GM12891 (cell line): ENCODE data around the gene PTDSS2.

ENCODE experiments used
- DNase-seq: peaks from one replicate; pipeline ENCODE4 v3.0.0; 2011; ENCODE audit warnings: low spot score; ENCODE audit not compliant: insufficient read length
- FAIRE-seq: peaks from 2 replicates; lab custom pipeline; 2011; peaks lifted over from hg19 to GRCh38; lab: Jason Lieb, UNC
- PAX5 ChIP-seq: IDR thresholded peaks from 2 replicates; pipeline ENCODE4 v1.6.1; 2011; ENCODE audit warnings: low read length, moderate library complexity, mild to moderate bottlenecking; ENCODE audit not compliant: insufficient read depth, severe bottlenecking
- POLR2A ChIP-seq: IDR thresholded peaks from 2 replicates; pipeline ENCODE4 v1.6.1; 2011; ENCODE audit warnings: low read depth, low read length, control low read depth
- POLR2AphosphoS5 ChIP-seq: IDR thresholded peaks from 2 replicates; pipeline ENCODE4 v1.6.1; 2011; ENCODE audit warnings: low read depth, low read length, control low read depth
- POU2F2 ChIP-seq: IDR thresholded peaks from 2 replicates; pipeline ENCODE4 v1.6.1; 2011; ENCODE audit warnings: low read depth, mild to moderate bottlenecking, control low read depth, low read length, moderate library complexity
- SPI1 ChIP-seq: IDR thresholded peaks from 2 replicates; pipeline ENCODE4 v1.6.1; 2011; ENCODE audit warnings: low read depth, low read length, control low read depth
- TAF1 ChIP-seq: IDR thresholded peaks from 2 replicates; pipeline ENCODE4 v1.6.1; 2011; ENCODE audit warnings: low read depth, low read length, control low read depth

PTDSS2 gene

GRCh38 chr11:474914-475506, 24.9 kb downstream of the PTDSS2 start:
- FAIRE-seq (peak; percentile 100), DNase-seq (no peak)
- TF ChIP-seq SPI1 (no peak), POLR2AphosphoS5 (no peak), TAF1 (no peak), POLR2A (no peak), POU2F2 (no peak), PAX5 (no peak)

DNA sequence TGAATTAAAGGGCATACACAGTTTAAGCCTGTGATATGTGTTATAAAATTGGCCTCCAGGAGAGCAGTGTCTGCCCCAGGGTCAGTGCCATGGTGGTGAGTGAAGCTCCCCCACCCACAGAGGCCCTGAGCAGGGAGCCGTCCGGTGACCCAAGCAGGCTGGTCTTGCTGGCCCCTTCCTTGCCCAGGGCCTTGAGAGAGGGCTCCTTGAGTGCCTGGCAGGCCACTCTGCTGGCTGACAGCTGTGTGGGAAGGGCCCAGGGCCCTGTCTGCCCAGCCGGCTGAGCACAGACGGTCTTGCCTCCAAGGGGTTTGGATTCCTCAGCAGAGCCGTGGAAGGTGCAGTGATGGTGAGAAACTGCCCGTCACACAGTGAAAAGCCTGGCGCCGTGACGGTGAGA, 25.9 kb downstream of the PTDSS2 start:
- FAIRE-seq = no peak
- TF ChIP-seq POLR2AphosphoS5 (no peak), POU2F2 (no peak), SPI1 (no peak), POLR2A (no peak), TAF1 (no peak), PAX5 (no peak)
- no peak for DNase-seq

GRCh38 chr11:476416-476815, 26.3 kb downstream of the PTDSS2 start:
- FAIRE-seq = no peak
- TF ChIP-seq POU2F2 = no peak
- no peak for TF ChIP-seq TAF1
- no peak for TF ChIP-seq POLR2AphosphoS5
- TF ChIP-seq POLR2A = no peak
- TF ChIP-seq SPI1 = no peak
- no peak for TF ChIP-seq PAX5
- DNase-seq = no peak

GRCh38 chr11:477052-477715, 27.1 kb downstream of the PTDSS2 start:
- FAIRE-seq (no peak), DNase-seq (no peak)
- TF ChIP-seq SPI1 (no peak), PAX5 (no peak), POLR2A (no peak), POU2F2 (no peak), POLR2AphosphoS5 (no peak), TAF1 (no peak)

DNA sequence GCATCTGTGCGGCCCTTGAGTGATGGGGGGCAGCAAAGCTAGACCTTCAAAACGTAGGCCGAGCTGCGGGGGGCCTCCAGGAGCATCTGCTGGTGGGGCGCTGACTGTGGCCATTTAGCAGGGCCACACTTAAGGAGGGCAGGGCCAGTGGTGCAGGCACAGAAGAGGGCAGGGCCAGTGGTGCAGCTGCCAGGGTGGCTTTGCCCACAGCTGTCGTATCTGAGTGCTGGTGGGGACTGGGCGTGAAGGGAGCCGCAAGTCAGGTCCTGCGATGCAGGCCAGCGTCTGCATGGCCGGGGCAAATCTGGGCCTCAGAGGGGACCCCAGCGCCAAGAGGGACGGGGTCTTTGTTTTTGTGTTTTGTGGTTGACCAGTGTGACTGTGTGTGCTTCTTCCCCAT, 29.2 kb downstream of the PTDSS2 start:
- FAIRE-seq = no peak

DNA sequence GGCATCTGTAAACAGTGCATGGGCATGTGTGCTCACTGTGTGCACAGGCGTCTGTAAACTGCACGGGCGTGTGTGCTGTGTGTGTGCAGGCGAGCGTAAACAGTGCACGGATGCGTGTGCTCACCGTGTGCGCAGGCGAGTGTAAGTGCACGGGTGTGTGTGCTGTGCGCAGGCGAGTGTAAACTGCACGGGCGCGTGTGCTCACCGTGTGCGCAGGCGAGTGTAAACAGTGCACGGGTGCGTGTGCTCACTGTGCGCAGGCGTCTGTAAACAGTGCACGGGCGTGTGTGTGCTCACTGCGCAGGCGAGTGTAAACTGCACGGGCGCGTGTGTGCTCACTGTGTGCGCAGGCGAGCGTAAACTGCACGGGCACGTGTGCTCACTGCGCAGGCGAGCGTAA, 34.5 kb downstream of the PTDSS2 start:
- no peak for FAIRE-seq
- no peak for TF ChIP-seq SPI1
- TF ChIP-seq TAF1 = no peak
- no peak for TF ChIP-seq POLR2A
- no peak for TF ChIP-seq PAX5
- TF ChIP-seq POU2F2 = no peak
- no peak for TF ChIP-seq POLR2AphosphoS5
- DNase-seq = no peak

More for the DNA sequence above, 29.2 kb downstream of the PTDSS2 start:
- DNase-seq = no peak
- TF ChIP-seq POU2F2 = no peak

DNA sequence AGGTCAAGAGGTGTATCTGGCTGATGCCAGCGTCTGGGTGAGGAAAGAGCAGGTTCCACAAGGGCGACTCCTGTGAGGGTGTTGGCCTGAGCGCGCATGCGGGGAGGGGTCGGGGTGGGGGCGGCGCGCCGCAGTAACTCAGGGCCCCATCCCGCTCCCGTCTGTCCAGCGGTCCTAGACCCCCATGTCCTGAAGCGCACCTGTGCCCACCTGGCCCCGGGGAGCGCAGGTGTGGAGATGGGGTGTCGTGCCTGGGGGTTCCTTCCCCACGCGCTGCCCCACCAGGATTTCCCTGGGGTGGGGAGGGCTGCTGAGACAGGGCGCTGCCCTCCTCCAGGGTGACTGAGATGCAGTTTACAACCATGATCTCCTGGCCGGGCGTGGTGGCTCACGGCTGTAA, 36.1 kb downstream of the PTDSS2 start:
- DNase-seq = no peak
- FAIRE-seq = no peak
- TF ChIP-seq TAF1 = no peak
- no peak for TF ChIP-seq POLR2AphosphoS5
- TF ChIP-seq POLR2A = no peak
- TF ChIP-seq SPI1 = no peak

DNA sequence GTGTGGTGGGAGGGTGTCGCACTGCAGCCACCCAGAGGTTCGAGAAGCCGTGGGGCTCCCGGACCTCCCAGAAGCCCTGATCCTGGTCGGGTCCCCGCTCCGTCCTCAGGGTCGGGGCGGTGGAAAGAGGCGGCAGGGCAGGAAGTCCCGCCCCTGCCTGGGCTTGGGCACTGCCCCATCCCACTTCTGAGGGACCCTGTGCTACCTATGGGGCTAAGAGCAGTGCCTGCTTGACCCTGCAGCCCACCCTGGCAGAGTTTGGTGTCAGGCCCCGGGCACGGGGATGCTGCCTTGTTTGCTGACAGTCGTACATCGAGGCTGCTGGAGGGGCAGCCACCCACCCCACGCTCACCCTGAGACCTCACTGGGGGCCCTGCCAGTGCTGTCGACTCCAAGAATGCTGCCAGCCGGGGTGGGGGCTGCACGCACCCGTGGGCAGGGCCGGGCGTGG, 37.5 kb downstream of the PTDSS2 start:
- no peak for FAIRE-seq
- no peak for DNase-seq
- no peak for TF ChIP-seq PAX5
- TF ChIP-seq SPI1 = no peak

DNA sequence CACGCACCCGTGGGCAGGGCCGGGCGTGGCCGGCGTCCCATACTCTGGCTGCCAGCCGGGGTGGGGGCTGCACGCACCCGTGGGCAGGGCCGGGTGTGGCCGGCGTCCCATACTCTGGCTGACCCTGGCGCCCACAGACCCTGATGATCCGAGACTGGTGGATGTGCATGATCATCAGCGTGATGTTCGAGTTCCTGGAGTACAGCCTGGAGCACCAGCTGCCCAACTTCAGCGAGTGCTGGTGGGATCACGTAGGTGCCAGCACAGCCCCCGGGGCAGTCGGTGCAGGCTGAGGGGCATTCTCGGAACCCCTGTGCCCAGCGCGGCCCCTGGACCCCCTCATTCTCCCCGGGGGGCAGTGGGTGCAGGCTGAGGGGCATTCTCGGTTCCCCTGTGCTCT, 38.0 kb downstream of the PTDSS2 start:
- no peak for TF ChIP-seq POLR2A
- TF ChIP-seq TAF1 = no peak
- no peak for TF ChIP-seq POLR2AphosphoS5
- TF ChIP-seq POU2F2 = no peak
- no peak for TF ChIP-seq PAX5
- no peak for TF ChIP-seq SPI1
- DNase-seq (no peak), FAIRE-seq (no peak)

DNA sequence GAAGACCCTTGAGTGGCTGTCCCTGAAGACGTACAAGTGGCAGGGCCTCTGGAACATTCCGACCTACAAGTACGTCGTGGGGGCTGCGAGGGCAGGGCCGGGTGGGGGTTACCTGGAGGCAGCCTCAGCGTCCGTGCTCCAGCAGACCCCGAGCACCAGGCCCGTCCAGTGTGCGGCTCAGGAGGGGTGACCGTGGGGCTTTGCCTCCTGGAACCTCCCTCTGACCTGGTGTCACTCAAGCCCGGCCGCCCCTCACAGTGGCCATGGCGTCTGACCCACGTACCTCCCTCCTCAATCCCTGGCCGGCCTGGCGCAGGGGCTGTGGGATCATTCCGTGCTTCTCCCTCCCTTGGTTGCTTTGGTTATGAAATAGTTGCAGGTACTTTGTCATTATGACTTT, 38.5 kb downstream of the PTDSS2 start:
- no peak for DNase-seq
- TF ChIP-seq POLR2A = no peak
- TF ChIP-seq SPI1 = no peak
- TF ChIP-seq PAX5 = no peak
- no peak for TF ChIP-seq POU2F2
- no peak for TF ChIP-seq POLR2AphosphoS5
- TF ChIP-seq TAF1 = no peak
- FAIRE-seq = no peak

DNA sequence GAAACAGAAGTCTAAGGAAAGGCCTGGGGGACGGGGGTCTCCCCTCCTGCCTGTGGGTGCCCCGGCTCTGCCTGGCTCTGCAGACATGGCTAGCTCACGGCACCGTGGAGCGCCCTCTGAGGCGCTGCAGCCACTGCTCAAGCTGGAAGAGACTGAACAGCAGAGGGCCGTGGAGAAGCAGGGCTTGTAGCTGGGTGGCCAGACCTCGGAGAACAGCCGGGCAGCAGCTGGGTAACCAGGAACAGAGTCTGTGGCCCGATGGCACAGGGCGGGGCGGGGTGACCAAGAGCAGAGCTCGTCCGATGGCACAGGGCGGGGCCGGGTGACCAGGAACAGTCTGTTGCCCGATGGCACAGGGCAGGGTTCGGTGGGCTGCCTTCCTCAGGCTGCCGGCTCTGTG, 38.9 kb downstream of the PTDSS2 start:
- FAIRE-seq (no peak), DNase-seq (no peak)
- TF ChIP-seq POLR2A (no peak), POLR2AphosphoS5 (no peak), PAX5 (no peak), POU2F2 (no peak), SPI1 (no peak), TAF1 (no peak)
